Loucy (cell line): ENCODE results near the gene ANK3.

Experiments
- H2AFZ ChIP-seq: fragments of 200-600 bp; sonication (generic); 2 replicates; pipeline ENCODE4 v1.6.0; 2016; ENCODE audit warnings: antibody characterized with exemption, mild to moderate bottlenecking, low read length, moderate library complexity
- H3F3A ChIP-seq: fragments of 200-600 bp; 2 replicates; pipeline ENCODE4 v1.6.0; 2016; ENCODE audit warnings: antibody characterized with exemption, low read depth, mild to moderate bottlenecking
- H3K27me3 ChIP-seq: fragments of 200-600 bp; sonication (generic); 2 replicates; pipeline ENCODE4 v1.6.1; 2014; ENCODE audit warnings: low read length, mild to moderate bottlenecking; ENCODE audit not compliant: insufficient read depth, poor library complexity, severe bottlenecking
- H3K36me3 ChIP-seq: fragments of 200-600 bp; sonication (generic); 2 replicates; pipeline ENCODE4 v1.6.1; 2016; ENCODE audit warnings: low read length; ENCODE audit not compliant: insufficient read depth
- H3K4me1 ChIP-seq: fragments of 200-600 bp; sonication (generic); 2 replicates; pipeline ENCODE4 v1.5.1; 2014; ENCODE audit warnings: low read length, mild to moderate bottlenecking; ENCODE audit not compliant: insufficient read depth, poor library complexity, severe bottlenecking
- H3K4me2 ChIP-seq: fragments of 200-600 bp; sonication (generic); 2 replicates; pipeline ENCODE4 v1.6.0; 2014; ENCODE audit warnings: antibody characterized with exemption, low read length, low read depth, mild to moderate bottlenecking; ENCODE audit not compliant: poor library complexity, severe bottlenecking
- H3K4me3 ChIP-seq: fragments of 200-600 bp; sonication (generic); 2 replicates; pipeline ENCODE4 v1.5.1; 2014; ENCODE audit warnings: low read length, mild to moderate bottlenecking, mixed read lengths; ENCODE audit not compliant: poor library complexity, severe bottlenecking
- H3K79me2 ChIP-seq: fragments of 200-600 bp; sonication (generic); 2 replicates; pipeline ENCODE4 v1.6.1; 2014; ENCODE audit warnings: low read length; ENCODE audit not compliant: insufficient read depth
- H3K9ac ChIP-seq: fragments of 200-600 bp; sonication (generic); 2 replicates; pipeline ENCODE4 v1.6.0; 2014; ENCODE audit warnings: mild to moderate bottlenecking, low read depth, low read length, moderate library complexity; ENCODE audit not compliant: poor library complexity, severe bottlenecking
- H3K9me2 ChIP-seq: fragments of 200-600 bp; sonication (generic); replicated peaks from 2 replicates; pipeline ENCODE4 v1.6.1; 2016; ENCODE audit warnings: low read depth, low read length, mixed read lengths
- H3K9me3 ChIP-seq: fragments of 200-600 bp; sonication (generic); 2 replicates; pipeline ENCODE4 v1.6.1; 2014; ENCODE audit warnings: mild to moderate bottlenecking, antibody characterized with exemption, low read length, low read depth; ENCODE audit not compliant: insufficient read depth
- H4K20me1 ChIP-seq: fragments of 200-600 bp; sonication (generic); 2 replicates; pipeline ENCODE4 v1.6.0; 2014; ENCODE audit warnings: antibody characterized with exemption, low read length, mild to moderate bottlenecking; ENCODE audit not compliant: insufficient read depth, poor library complexity, severe bottlenecking
- CTCF ChIP-seq: fragments of 200-600 bp; sonication (generic); conservative IDR thresholded peaks from 2 replicates; pipeline ENCODE4 v1.5.1; 2014; ENCODE audit warnings: mild to moderate bottlenecking, antibody characterized with exemption, low read length
- EZH2phosphoT487 ChIP-seq: fragments of 200-600 bp; IDR thresholded peaks from 2 replicates; pipeline ENCODE4 v1.6.1; 2018; ENCODE audit warnings: antibody characterized with exemption, mild to moderate bottlenecking, moderate library complexity, borderline replicate concordance

ANK3 gene

GRCh38 chr10:60367024-60367423, 22.7 kb downstream of the ANK3 start:
- Histone ChIP-seq H3K4me1 (no peaks in the 10 kb centered on the region), H3K36me3 (no peaks in the 10 kb centered on the region), H2AFZ (no peak overlapping the region), H3K4me3 (no peak overlapping the region), H3K79me2 (no peaks in the 10 kb centered on the region), H4K20me1 (no peaks in the 10 kb centered on the region), H3K9me3 (no peaks in the 10 kb centered on the region), H3F3A (no peaks in the 10 kb centered on the region), H3K9ac (no peak overlapping the region), H3K4me2 (no peak overlapping the region), H3K9me2 (no peaks in the 10 kb centered on the region), H3K27me3 (no peaks in the 10 kb centered on the region)
- TF ChIP-seq CTCF (no peak), EZH2phosphoT487 (no peak)

GRCh38 chr10:60363187-60363586, 26.5 kb downstream of the ANK3 start:
- Histone ChIP-seq H3K4me1 (no peaks in the 10 kb centered on the region), H3K79me2 (no peaks in the 10 kb centered on the region), H3K4me3 (no peak overlapping the region), H3K36me3 (no peaks in the 10 kb centered on the region), H3K27me3 (no peaks in the 10 kb centered on the region), H3K9me3 (no peaks in the 10 kb centered on the region), H3K9ac (no peak overlapping the region), H4K20me1 (no peaks in the 10 kb centered on the region), H2AFZ (no peak overlapping the region), H3K9me2 (no peaks in the 10 kb centered on the region), H3F3A (no peaks in the 10 kb centered on the region), H3K4me2 (no peak overlapping the region)
- TF ChIP-seq CTCF (no peak), EZH2phosphoT487 (no peak)

- Histone ChIP-seq H4K20me1 (no peaks in the 10 kb centered on the region), H3K4me2 (no peak overlapping the region), H3K36me3 (no peaks in the 10 kb centered on the region), H3K4me1 (no peaks in the 10 kb centered on the region), H3K27me3 (no peaks in the 10 kb centered on the region), H3K9ac (no peak overlapping the region), H2AFZ (no peak overlapping the region), H3F3A (no peaks in the 10 kb centered on the region), H3K9me2 (no peaks in the 10 kb centered on the region), H3K9me3 (no peaks in the 10 kb centered on the region), H3K4me3 (no peak overlapping the region), H3K79me2 (no peaks in the 10 kb centered on the region)
- no peak for TF ChIP-seq CTCF
- TF ChIP-seq EZH2phosphoT487: no peak
Observed at GRCh38 chr10:60362461-60362860, 27.2 kb downstream of the ANK3 start.
